GM19467 (cell line): Measurements from ENCODE around the gene SWAP70.
"Not testable (repeated sequence)": the region's sequence is repeated elsewhere in the genome, so short reads cannot be mapped to it uniquely, and the experiment has no call there.

ENCODE experiments used
- ATAC-seq: cut with Tn5 transposase; IDR thresholded peaks from one replicate; pipeline ENCODE4 v1.9.1; 2021; ENCODE audit warnings: mild to moderate bottlenecking, moderate library complexity; ENCODE audit not compliant: unreplicated experiment

The SWAP70 gene

DNA sequence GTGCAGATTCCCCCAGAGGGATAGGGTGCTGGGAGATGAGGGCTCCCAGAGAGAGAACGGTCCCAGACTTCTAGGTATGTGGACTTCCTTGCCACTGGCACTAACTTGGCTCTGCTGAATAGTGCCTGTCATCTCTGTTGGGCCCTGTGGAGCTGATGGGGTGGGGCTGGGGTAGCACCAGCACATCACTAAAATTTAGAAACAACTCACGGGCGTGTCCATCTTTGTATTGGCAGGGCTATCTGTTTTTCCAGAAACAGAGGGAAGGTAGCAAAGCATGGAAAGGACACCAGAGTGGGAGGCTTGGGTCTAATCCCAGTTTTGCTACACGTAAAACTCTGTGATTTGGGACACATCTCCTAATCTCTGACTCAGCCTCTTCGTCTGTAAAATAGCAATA, 25.8 kb downstream of the SWAP70 start:
- no peak for ATAC-seq

DNA sequence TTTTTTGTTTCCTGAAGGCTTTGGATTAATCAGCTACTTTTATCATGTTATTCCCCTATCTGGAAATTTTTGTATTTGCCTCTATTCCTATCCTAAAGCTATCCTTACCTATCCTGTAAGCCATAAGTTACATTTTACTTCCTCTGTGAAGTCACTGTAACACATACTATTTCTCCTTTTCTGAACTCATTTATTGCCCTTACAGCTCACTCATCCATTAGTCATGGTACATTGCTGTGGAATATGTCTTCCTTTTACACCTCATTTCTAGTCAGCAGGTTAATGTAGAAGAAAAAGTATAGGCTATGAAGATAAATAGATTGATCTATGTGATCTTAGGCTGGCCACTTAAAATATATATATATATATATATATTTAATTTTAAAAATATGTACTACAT, 28.0 kb downstream of the SWAP70 start:
- no peak for ATAC-seq

DNA sequence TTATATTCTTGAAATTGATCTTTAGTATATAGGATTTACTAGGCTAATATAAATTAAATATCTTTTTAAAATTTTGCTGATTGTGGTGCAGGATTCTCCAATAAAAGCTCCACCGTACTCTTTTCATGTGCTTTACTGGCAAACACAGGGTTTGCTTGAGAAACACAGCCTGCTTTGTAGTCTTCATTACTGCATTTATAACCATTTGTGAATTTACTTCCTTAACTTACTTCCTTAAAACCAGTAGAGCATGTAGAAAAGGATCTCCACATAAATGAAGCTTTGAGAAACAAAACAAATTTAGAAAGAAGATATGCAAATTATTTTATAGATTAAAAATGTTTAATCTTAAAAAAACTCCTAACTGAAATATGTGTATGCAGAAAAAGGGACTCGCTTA, 28.8 kb downstream of the SWAP70 start:
- ATAC-seq: no peak

DNA sequence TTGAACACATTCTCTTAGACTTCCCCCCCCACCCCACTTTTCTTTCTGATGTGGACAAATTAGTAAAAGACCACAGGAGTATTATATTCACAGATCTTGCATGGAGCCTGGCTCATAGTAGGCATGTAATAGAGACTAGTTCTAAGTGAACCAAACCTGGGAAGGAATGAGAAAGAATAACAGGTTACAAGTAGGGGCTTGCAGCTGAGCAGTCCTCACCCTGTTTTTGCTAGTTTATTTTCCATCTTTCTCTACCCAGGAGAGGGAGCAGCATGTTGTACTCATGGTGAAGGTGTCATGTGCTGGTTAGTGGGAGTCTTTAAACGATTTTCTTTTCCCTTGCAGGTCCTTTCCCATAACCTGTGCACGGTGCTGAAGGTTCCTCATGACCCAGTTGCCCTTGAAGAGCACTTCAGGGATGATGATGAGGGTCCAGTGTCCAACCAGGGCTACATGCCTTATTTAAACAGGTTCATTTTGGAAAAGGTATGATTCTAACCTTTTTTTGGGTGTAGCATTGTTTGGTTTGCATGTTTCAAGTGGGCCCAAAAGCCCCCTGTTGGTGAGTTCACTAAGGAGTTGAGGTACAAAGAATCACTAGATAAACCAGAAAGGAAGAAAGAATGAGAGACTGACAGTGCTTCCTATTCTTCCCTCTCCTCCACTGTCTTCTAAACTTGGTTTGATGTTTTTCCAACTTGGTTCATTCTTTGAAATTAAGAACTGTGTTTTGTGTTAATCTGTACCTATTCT, 30.1 kb downstream of the SWAP70 start:
- ATAC-seq: no peak

GRCh38 chr11:9695228-9695627, 31.4 kb downstream of the SWAP70 start:
- ATAC-seq: not testable (repeated sequence)

DNA sequence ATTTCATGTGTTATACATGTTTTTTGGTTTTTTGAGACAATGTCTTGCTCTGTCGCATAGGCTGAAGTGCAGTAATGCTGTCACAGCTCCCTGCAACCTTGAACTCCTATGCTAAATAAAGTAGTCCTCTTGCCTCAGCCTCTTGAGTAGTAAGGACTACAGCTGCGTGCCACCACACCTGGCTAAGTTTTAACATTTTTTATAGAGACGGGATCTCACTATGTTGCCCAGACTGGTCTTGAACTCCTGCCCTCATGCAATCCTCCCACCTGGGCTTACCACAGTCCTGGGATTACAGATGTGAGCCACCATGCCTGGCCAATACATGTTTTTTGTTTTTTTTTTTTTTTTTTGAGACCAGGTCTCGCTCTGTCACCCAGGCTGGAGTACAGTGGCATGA, 33.9 kb downstream of the SWAP70 start:
- ATAC-seq: no peak

DNA sequence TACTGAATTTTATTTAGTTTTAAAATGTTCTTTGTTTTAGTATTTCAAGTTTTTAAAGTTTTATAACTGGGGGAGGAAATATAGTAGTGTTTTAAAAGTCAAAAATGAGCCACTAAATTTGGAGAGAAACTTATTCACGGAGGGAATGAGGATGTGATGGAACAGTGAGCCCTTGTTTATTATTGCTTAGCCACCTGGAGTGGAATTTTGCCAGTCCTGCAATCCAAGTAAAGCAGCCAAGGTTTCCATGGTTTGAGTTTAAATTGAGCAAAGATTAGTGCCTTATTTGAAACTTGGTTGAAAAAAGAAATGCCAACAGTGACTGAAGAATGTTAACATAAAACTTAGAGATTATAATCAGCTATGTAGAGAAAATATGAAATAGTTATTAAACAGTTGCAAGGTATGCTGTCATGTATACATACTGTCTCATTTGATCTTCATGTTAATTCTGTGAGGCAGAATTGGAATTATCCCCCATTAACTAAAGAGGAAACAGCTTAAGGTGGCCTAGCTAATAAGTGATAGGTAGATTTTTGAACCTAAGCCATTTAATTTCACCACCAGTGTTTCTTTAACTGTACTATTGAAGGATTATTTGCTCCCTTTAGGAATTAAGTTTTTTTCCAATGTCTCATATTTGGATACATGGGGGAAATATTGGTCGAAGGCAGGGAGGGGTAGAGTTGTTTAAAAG, 36.4 kb downstream of the SWAP70 start:
- ATAC-seq: no peak

DNA sequence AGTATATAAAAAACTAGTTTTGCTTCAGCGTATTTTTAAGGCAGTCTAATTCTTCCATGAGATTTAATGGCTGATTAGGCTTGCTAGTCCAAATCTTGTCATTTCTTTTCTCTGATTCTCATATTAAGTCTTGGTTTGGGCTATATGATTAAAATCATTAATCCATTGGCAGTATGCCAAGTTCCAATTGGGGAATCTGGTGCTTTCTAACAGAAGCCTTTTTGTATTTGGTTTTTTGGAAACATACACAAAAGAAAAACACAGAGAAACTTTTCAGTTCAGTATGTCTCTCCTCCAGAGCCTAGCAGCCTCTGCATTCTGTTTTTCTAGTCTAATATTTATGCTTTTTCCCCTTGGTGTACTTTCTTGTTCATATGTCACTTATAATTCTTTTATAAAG, 37.9 kb downstream of the SWAP70 start:
- no peak for ATAC-seq

- no peak for ATAC-seq
These were observed 39.4 kb downstream of the SWAP70 start for GRCh38 chr11:9703280-9703679.

DNA sequence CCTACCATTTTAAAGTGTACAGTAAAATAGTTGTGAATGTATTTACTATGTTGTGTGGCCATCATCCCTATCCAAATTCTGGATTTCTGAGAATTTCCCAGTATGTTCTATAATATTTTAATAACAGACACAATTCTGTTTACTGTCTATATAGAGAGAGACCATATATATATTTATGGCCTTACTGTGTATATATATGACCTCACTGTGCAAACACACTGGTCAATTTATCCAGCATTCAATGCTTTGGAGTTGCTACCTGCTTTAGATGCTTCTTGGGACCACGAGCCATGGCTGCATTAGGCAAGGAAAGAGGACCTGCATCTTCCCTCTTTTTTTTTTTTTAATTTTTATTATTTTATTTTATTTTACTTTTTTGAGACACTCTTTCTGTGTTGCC, 40.2 kb downstream of the SWAP70 start:
- ATAC-seq: no peak

DNA sequence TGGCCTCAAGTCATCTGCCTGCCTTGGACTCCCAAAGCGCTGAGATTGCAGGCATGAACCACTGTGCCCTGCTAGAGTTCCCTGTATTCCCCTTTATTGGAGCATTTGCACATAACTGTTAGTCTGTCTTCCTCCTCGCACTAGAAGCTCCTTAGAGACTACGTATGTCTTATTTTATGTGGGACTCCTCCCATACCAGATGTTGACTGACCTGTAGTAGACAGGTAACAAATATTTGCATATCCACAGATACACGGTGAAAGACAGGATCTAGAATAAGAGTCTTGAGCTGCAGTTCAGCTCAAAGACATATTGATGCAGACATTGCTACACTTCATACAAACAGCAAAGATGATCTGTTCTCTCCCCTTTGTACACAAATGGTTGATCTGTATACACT, 40.7 kb downstream of the SWAP70 start:
- no peak for ATAC-seq

DNA sequence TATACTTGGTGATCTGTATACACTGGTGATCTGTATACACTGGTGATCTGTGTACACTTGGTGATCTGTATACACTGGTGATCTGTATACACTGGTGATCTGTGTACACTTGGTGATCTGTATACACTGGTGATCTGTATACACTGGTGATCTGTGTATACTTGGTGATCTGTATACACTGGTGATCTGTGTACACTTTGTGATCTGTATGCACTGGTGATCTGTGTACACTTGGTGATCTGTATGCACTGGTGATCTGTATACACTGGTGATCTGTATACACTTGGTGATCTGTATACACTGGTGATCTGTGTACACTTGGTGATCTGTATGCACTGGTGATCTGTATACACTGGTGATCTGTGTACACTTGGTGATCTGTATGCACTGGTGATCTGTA, 41.5 kb downstream of the SWAP70 start:
- ATAC-seq: not testable (repeated sequence)

- ATAC-seq: no peak
These were observed 44.7 kb downstream of the SWAP70 start for GRCh38 chr11:9708544-9708943.

DNA sequence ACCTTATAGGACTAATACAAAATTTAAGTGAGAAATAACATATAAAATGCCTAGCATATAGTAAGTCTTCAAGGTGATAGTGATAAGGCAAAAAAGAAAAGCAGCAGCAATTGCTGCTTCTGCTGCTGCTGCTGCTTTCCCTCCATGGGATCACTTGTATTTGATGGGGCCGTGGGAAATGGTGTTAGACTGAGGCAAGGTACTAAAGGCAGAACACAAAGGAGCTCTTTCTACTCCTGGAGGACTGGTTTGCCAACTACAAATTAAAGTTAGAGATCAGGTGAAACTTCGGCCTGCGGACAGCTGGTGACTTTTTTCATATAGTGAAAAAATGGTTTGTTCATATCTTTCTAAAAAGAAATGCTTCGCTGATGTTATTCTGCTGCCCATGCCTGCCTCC, 46.3 kb downstream of the SWAP70 start:
- no peak for ATAC-seq

GRCh38 chr11:9710852-9711251, 47.0 kb downstream of the SWAP70 start:
- no peak for ATAC-seq

GRCh38 chr11:9711454-9712307, 47.8 kb downstream of the SWAP70 start:
- no peak for ATAC-seq

GRCh38 chr11:9714272-9714940, 50.5 kb downstream of the SWAP70 start:
- no peak for ATAC-seq

DNA sequence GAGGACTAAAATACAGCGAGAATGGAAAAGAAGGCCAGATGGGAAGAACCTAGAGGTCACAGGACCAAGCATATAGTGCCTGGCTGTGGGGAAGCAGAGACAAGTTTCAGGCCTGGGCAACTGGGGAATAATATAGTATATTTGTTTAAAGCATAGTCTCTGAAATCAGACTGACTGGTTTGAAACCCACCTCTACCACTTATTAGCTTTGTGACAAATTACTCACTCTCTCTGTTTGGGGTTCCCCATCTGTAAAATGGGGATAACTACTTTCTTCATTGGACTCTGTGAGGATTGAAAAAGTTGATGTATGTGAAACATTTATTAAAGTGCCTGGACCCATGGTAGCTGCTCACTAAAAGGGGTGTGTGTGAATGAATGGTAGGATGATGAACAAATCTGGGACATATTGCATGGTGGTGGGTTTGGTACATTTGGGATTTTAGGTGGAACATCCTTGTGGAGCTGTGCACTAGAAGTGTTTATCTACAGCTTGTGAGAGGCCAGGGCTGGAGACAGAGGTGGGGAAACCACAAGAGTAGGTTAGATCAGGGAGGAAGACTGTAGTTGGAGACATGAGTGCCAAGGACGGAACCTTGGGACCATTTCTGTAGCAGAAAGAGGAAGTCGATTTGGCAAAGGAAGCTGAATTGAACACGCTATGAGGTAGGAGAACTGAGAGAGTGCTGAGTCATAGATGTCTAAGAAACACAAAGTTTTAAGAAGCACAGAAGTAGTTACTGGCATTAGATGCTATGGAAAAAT, 52.6 kb downstream of the SWAP70 start:
- peak; percentile 65 for ATAC-seq

- ATAC-seq: no peak
These were observed 53.1 kb downstream of the SWAP70 start for GRCh38 chr11:9717040-9717357.

- no peak for ATAC-seq
These were observed 53.8 kb downstream of the SWAP70 start for GRCh38 chr11:9717719-9718118.

DNA sequence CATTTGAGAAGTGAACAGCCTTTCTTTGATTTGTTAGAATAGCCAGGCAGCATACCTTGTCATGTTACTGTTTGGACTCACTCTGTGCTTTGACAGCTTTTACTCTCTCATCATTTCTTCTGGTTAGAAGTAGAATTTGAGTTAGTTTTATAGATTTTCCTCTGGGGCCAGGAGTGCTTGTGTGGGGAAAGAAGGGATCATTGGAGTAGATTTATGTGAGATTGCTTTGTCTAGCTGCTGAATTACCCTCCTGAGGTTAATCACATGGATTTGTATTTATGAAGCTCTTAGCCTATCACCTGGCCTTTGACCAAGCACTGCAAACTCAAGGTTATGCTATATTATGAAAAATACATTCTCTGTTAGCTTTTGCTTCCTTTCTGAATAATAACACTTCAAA, 54.3 kb downstream of the SWAP70 start:
- no peak for ATAC-seq
